ENCODE measurements around the gene GFM2. TPM values are rescaled to one million over a fixed set of nuclear protein-coding genes. Genes with fewer than 3 reads are reported as not detected.

The GFM2 gene, protein sequence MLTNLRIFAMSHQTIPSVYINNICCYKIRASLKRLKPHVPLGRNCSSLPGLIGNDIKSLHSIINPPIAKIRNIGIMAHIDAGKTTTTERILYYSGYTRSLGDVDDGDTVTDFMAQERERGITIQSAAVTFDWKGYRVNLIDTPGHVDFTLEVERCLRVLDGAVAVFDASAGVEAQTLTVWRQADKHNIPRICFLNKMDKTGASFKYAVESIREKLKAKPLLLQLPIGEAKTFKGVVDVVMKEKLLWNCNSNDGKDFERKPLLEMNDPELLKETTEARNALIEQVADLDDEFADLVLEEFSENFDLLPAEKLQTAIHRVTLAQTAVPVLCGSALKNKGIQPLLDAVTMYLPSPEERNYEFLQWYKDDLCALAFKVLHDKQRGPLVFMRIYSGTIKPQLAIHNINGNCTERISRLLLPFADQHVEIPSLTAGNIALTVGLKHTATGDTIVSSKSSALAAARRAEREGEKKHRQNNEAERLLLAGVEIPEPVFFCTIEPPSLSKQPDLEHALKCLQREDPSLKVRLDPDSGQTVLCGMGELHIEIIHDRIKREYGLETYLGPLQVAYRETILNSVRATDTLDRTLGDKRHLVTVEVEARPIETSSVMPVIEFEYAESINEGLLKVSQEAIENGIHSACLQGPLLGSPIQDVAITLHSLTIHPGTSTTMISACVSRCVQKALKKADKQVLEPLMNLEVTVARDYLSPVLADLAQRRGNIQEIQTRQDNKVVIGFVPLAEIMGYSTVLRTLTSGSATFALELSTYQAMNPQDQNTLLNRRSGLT
- 10 to 100 TPM; 16.5 to 35.0 (median 29.7) TPM for total RNA-seq
- long read RNA-seq, transcript GFM2-201 (21 exons, 3,249 nt), result major isoform, 5 of 6 reads
- long read RNA-seq, partial matches to known transcripts, result 0 of 6 reads
- long read RNA-seq, other reads (novel, unspliced or antisense), result 0 of 6 reads

DNA sequence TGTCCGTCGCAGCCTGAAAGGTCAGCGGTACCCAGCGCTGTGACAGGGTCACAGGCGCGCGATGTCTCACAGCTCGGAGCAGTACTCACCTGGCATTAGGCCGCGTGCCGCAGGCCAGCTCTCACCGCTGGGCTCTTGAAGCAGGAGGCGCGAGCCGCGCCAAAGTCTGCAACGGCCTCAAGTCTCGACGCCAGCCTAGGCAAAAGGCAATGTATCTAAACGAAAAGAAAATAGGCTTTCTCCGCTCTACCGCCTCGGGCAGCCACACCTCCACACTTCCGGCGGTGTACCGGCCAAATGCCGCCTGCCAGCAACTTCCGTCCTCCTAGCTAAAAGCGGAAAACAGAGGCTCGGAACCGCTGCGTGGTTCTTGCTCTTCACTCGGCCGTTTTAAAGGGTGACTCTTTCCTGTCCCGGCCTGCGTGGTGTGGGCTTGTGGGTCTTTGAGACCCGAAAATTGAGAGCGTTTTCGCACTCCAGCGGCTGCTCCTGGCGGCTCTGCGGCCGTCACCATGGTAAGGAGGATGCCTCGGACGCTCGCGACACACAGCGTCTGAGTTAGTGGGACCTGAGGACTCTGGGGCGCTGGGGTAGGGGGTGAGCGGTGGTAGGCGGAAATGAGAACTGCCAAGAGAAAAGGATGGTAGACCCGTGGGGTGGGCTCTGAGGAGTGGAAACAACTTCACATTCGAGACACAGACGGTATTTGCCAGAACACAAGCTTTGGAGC lies at the start of gene GFM2, which contains the start of gene NSA2:
TSS of gene GFM2 (minus strand) at position 269 of the 730 bp plus-strand sequence. CDS start 3,375 bp downstream, outside the sequence.
TSS of gene NSA2 (plus strand) at position 401 of the 730 bp plus-strand sequence. CDS start at position 513, 112 bp downstream.
- Histone ChIP-seq H3K27ac (peak within 1 kb of the TSS; percentile 59 to 79 (median 67)), H3K4me1 (peaks cover 0 to 23% (median 10%) of the 10 kb centered on the region in 4 donors), H3K9me3 (no peaks in the 10 kb centered on the region), H3K4me3 (peak within 1 kb of the TSS; percentile 92 to 99 (median 97)), H3K36me3 (peaks cover 0 to 32% (median 9%) of the 10 kb centered on the region in 4 donors), H3K27me3 (no peaks in the 10 kb centered on the region)
- intact Hi-C loops (cut with DNase I), result loop anchor here (10.0 kb wide), 2 partner anchors 138 to 148 kb away; no protein-coding TSS in a partner anchor
- DNase-seq (peak; percentile 91 to 94 (median 93)), ATAC-seq (peak; percentile 98 to 99 (median 99))
- TF ChIP-seq CTCF (IDR thresholded peaks at IDR 0.05) (no peak), POLR2A (IDR thresholded peaks at IDR 0.05) (no peak)
- WGBS (ENCODE audit: insufficient coverage, low coverage, low lambda C conversion rate, missing lambda C conversion rate), result 0% methylated on average over 12 of the region's 54 CpGs

DNA sequence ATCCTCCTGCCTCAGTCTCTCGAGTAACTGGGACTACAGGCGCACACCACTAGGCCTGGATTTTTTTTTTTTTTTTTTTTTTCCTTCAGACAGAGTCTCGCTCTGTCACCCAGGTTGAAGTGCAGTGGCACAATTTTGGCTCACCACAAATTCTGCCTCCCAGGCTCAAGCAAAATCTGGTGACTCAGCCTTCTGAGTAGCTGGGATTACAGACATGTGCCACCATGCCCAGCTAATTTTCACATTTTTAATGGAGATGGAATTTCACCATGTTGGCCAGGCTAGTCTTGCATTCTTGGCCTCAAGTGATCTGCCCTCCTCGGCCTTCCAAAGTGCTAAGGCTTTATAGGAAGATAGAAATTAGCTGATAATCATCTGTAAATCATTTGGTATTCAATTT lies 44.0 kb upstream of the GFM2 start:
- no peaks in the 10 kb centered on the region for H3K36me3 ChIP-seq
- 89% methylated on average over 2 of the region's 4 CpGs for whole genome bisulfite sequencing (ENCODE audit: insufficient coverage, low coverage, low lambda C conversion rate, missing lambda C conversion rate)
- intact Hi-C loops (cut with DNase I), result no loop called here
- H3K27me3 ChIP-seq, result no peaks in the 10 kb centered on the region
- no peak overlapping the region for H3K27ac ChIP-seq
- no peak for DNase-seq
- ATAC-seq, result no peak
- TF ChIP-seq CTCF (IDR thresholded peaks at IDR 0.05), result no peak
- no peak for TF ChIP-seq POLR2A (IDR thresholded peaks at IDR 0.05)
- no peak overlapping the region for H3K4me3 ChIP-seq
- H3K9me3 ChIP-seq, result no peaks in the 10 kb centered on the region
- H3K4me1 ChIP-seq, result no peaks in the 10 kb centered on the region

GRCh38 chr5:74801941-74802340 lies 35.0 kb upstream of the GFM2 start:
- DNase-seq (no peak), ATAC-seq (no peak)
- Histone ChIP-seq H3K4me3 (no peak overlapping the region), H3K36me3 (no peaks in the 10 kb centered on the region), H3K27me3 (no peaks in the 10 kb centered on the region), H3K9me3 (no peaks in the 10 kb centered on the region), H3K4me1 (no peaks in the 10 kb centered on the region), H3K27ac (no peak overlapping the region)
- TF ChIP-seq POLR2A (IDR thresholded peaks at IDR 0.05) (no peak), CTCF (IDR thresholded peaks at IDR 0.05) (no peak)
- intact Hi-C loops (cut with DNase I), result no loop called here
- 32% methylated on average over 1 of the region's 1 CpG for WGBS (ENCODE audit: insufficient coverage, low coverage, low lambda C conversion rate, missing lambda C conversion rate)

DNA sequence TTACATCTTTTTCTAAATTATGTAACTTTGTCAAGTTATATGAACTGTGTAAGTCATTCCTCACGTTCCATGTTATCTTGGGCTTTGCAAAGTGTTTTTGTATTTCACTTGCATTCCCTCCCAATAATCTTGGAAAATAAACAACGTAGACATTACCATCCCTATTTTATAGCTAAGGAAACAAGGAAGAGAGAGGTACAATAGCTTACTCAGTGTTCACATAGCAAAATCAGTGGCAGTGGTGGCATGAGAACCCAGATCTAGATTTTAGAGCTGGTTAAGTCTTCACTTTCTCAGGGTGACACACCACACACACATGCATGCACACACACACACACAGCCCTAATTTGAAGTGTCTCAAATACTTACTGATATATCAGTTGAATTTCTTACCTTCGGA lies 34.3 kb upstream of the GFM2 start:
- no peak for DNase-seq
- 79% methylated on average over 3 of the region's 3 CpGs for WGBS (ENCODE audit: insufficient coverage, low coverage, low lambda C conversion rate, missing lambda C conversion rate)
- no peak for ATAC-seq
- Histone ChIP-seq H3K4me3 (no peak overlapping the region), H3K27me3 (no peaks in the 10 kb centered on the region), H3K36me3 (no peaks in the 10 kb centered on the region), H3K4me1 (no peaks in the 10 kb centered on the region), H3K27ac (no peak overlapping the region), H3K9me3 (no peaks in the 10 kb centered on the region)
- intact Hi-C loops (cut with DNase I), result no loop called here
- TF ChIP-seq POLR2A (IDR thresholded peaks at IDR 0.05) (no peak), CTCF (IDR thresholded peaks at IDR 0.05) (no peak)
